Endothelial cell of umbilical vein (primary cell): ENCODE measurements around the gene CDC25C. TPM values are rescaled to one million over a fixed set of nuclear protein-coding genes. Genes with fewer than 3 reads are reported as not detected.

Source experiments
- BruUV-seq: library from RNA; stranded (reverse); fragments of 400-500 nt; replicated peaks from 2 replicates; lab custom pipeline; 2021; lab: Mats Ljungman, UMichigan
- CTCF ChIA-PET: fragments of 300-600, 350-600 bp; sonication (Branson Sonifier 250); formaldehyde crosslinking; loops from one replicate; lab custom pipeline; 2021; ENCODE audit warnings: antibody characterized with exemption, inconsistent platforms; lab: Charles Lee
- POLR2A ChIA-PET: fragments of 300-600, 350-600 bp; sonication (Branson Sonifier 250); formaldehyde crosslinking; loops from one replicate; lab custom pipeline; 2021; ENCODE audit warnings: antibody characterized with exemption, inconsistent platforms; lab: Charles Lee
- DNase-seq: peaks from one replicate; pipeline ENCODE4 v3.0.0-alpha.2; 2011; ENCODE audit warnings: low read depth, low spot score
- FAIRE-seq: peaks from 2 replicates; lab custom pipeline; 2011; peaks lifted over from hg19 to GRCh38; lab: Jason Lieb, UNC
- H2AFZ ChIP-seq: 2 replicates; pipeline ENCODE4 v1.6.0; 2012; ENCODE audit warnings: low read depth, low read length, control low read depth, inconsistent platforms
- H3K27ac ChIP-seq: 2 replicates; pipeline ENCODE4 v1.5.1; 2011; ENCODE audit warnings: low read depth, mild to moderate bottlenecking, control low read depth, low read length, moderate library complexity; ENCODE audit not compliant: insufficient read depth
- H3K27me3 ChIP-seq, 2 experiments: 2 replicates each; pipeline versions ENCODE4 v1.6.0 to v1.6.1; 2011; ENCODE audit warnings: low read length in 2 of 2, mixed read lengths in 1 of 2; ENCODE audit not compliant: control insufficient read depth in 2 of 2, insufficient read depth in 2 of 2
- H3K36me3 ChIP-seq, 2 experiments: 2 replicates in 1 of 2; 3 replicates in 1 of 2; pipeline ENCODE4 v1.5.1; 2011; ENCODE audit warnings: low read length in 2 of 2, mild to moderate bottlenecking in 1 of 2, moderate library complexity in 1 of 2; ENCODE audit not compliant: control insufficient read depth in 2 of 2, insufficient read depth in 2 of 2; ENCODE audit errors: extremely low read depth in 1 of 2
- H3K4me1 ChIP-seq: 3 replicates; pipeline ENCODE4 v1.5.1; 2011; ENCODE audit warnings: mild to moderate bottlenecking, low read length; ENCODE audit not compliant: control insufficient read depth, insufficient read depth; ENCODE audit errors: extremely low read depth
- H3K4me2 ChIP-seq: 2 replicates; pipeline ENCODE4 v1.6.1; 2011; ENCODE audit warnings: low read length, control low read depth, mixed read lengths; ENCODE audit not compliant: insufficient read depth
- H3K4me3 ChIP-seq, 3 experiments: fragments of 200-600 bp in 1 of 3; sonication (generic), shearing (Covaris generic) in 1 of 3; replicated peaks in 1 of 3; 2 replicates each; pipeline ENCODE4 v1.5.1; 2011 to 2016; ENCODE audit warnings: control low read depth in 3 of 3, low read length in 3 of 3, mild to moderate bottlenecking in 2 of 3, inconsistent platforms in 1 of 3, low read depth in 1 of 3, moderate library complexity in 1 of 3; ENCODE audit not compliant: insufficient read depth in 1 of 3
- H3K79me2 ChIP-seq: 2 replicates; pipeline ENCODE4 v1.6.0; 2012; ENCODE audit warnings: low read length, inconsistent platforms; ENCODE audit not compliant: control insufficient read depth, insufficient read depth
- H3K9ac ChIP-seq: replicated peaks from 2 replicates; pipeline ENCODE3; 2011; ENCODE audit warnings: low read length, control low read depth; ENCODE audit not compliant: insufficient read depth; ENCODE audit errors: extremely low read depth
- H3K9me1 ChIP-seq: replicated peaks from 3 replicates; pipeline ENCODE4 v1.6.0; 2011; ENCODE audit warnings: mild to moderate bottlenecking, low read length; ENCODE audit not compliant: control insufficient read depth, insufficient read depth; ENCODE audit errors: extremely low read depth
- H3K9me3 ChIP-seq: replicated peaks from 2 replicates; pipeline ENCODE4 v1.5.1; 2012; ENCODE audit warnings: low read length, inconsistent platforms; ENCODE audit not compliant: control insufficient read depth, insufficient read depth
- H4K20me1 ChIP-seq: replicated peaks from 2 replicates; pipeline ENCODE3; 2011; ENCODE audit warnings: mild to moderate bottlenecking, low read length; ENCODE audit not compliant: control insufficient read depth, insufficient read depth; ENCODE audit errors: extremely low read depth
- CTCF ChIP-seq, 2 donors: IDR thresholded peaks; 1 replicate in 1 of 2; 2 replicates in 1 of 2; pipeline ENCODE4 v1.5.1; 2011; ENCODE audit warnings: low read length in 2 of 2, mild to moderate bottlenecking in 2 of 2, moderate library complexity in 2 of 2, control low read depth in 1 of 2, inconsistent platforms in 1 of 2, low read depth in 1 of 2; ENCODE audit not compliant: insufficient read depth in 1 of 2; ENCODE audit errors: extremely low read depth in 1 of 2
- EZH2 ChIP-seq: IDR thresholded peaks from 2 replicates; pipeline ENCODE4 v1.6.1; 2012; ENCODE audit warnings: borderline replicate concordance, low read depth, mild to moderate bottlenecking, moderate library complexity, low read length, inconsistent platforms; ENCODE audit not compliant: severe bottlenecking
- FOS ChIP-seq: IDR thresholded peaks from 2 replicates; pipeline ENCODE4 v1.6.1; 2011; ENCODE audit warnings: mild to moderate bottlenecking, low read length, moderate library complexity, borderline replicate concordance; ENCODE audit not compliant: insufficient read depth
- GATA2 ChIP-seq: IDR thresholded peaks from 2 replicates; pipeline ENCODE4 v1.7.0; 2011; ENCODE audit warnings: low read depth, mild to moderate bottlenecking, moderate library complexity, mixed read lengths, low read length; ENCODE audit not compliant: insufficient read length, insufficient read depth
- JUN ChIP-seq: IDR thresholded peaks from 2 replicates; pipeline ENCODE4 v1.6.1; 2011; ENCODE audit warnings: borderline replicate concordance, low read depth; ENCODE audit not compliant: insufficient read length, insufficient read depth
- MAX ChIP-seq: IDR thresholded peaks from 2 replicates; pipeline ENCODE4 v1.6.1; 2011; ENCODE audit not compliant: insufficient read depth, insufficient read length
- MYC ChIP-seq: IDR thresholded peaks from one replicate; pipeline ENCODE4 v1.6.1; 2011; ENCODE audit warnings: mild to moderate bottlenecking, low read depth, low read length
- POLR2A ChIP-seq: IDR thresholded peaks from 2 replicates; pipeline ENCODE4 v1.6.1; 2012; ENCODE audit warnings: low read depth, mild to moderate bottlenecking, control low read depth, low read length
- dilution Hi-C: fragments of 300-500 bp; cut with MboI; formaldehyde crosslinking; loops from one replicate; pipeline ENCODE4 v1.15.0; 2019; ENCODE audit warnings: low sequenced_read_pairs; ENCODE audit not compliant: extremely low pct_ligation_motif_present
- intact Hi-C: fragments of 100-400 bp; cut with micrococcal nuclease; formaldehyde crosslinking; loops from one replicate; pipeline ENCODE4 v1.10.0; 2022
- polyA plus RNA-seq, 4 experiments: library from polyadenylated mRNA; depleted of rRNA in 3 of 4; stranded (reverse) in 3 of 4; unstranded in 1 of 4; fragments of >200 nt; gene quantifications; 2 replicates each; pipeline versions ENCODE4 v1.2.1 to v1.2.3, GENCODE V29; 2011 to 2012; ENCODE audit warnings: missing spikeins in 1 of 4
- total RNA-seq: library from RNA; stranded (reverse); gene quantifications from 2 replicates; pipeline ENCODE4 v1.2.3, GENCODE V29; 2021

Gene CDC25C
- total and polyA plus RNA-seq, 2 donors (not counting 3 experiments of a cell fraction or from before 2014, with no cell fraction given), result 8.1 to 13.6 TPM

GRCh38 chr5:138287246-138287645 lies 44.4 kb downstream of the CDC25C start:
- Histone ChIP-seq H3K4me2 (no peak overlapping the region), H3K4me1 (no peaks in the 10 kb centered on the region), H3K9me3 (no peaks in the 10 kb centered on the region), H3K4me3 (no peak overlapping the region), H3K9me1 (no peaks in the 10 kb centered on the region), H3K79me2 (no peaks in the 10 kb centered on the region), H3K36me3 (no peaks in the 10 kb centered on the region), H3K27me3 (no peaks in the 10 kb centered on the region), H2AFZ (no peak overlapping the region), H3K27ac (no peak overlapping the region), H3K9ac (no peak overlapping the region), H4K20me1 (no peaks in the 10 kb centered on the region)
- ChIA-PET POLR2A (no interaction called here), CTCF (no interaction called here)
- DNase-seq, result no peak
- TF ChIP-seq CTCF (IDR thresholded peaks at IDR 0.05; ENCODE audit: extremely low read depth in 1 of 2, insufficient read depth in 1 of 2, low read depth in 1 of 2, low read length in 2 of 2) (no peak), JUN (no peak), FOS (no peak), MYC (no peak), MAX (no peak), EZH2 (no peak), POLR2A (no peak), GATA2 (no peak)
- intact Hi-C loops (no loop called here), dilution Hi-C loops (no loop called here)
- FAIRE-seq, result no peak
- no TSS peak for BruUV-seq
